GM12872 (cell line): Measurements from ENCODE around the gene FUT7.

Experiments
- CTCF ChIP-seq: IDR thresholded peaks from 3 replicates; pipeline ENCODE4 v1.5.1; 2011; ENCODE audit warnings: low read depth, mild to moderate bottlenecking, low read length, moderate library complexity; ENCODE audit not compliant: insufficient read depth

FUT7 gene

GRCh38 chr9:137076636-137077009, 44.7 kb upstream of the FUT7 start:
- TF ChIP-seq CTCF: no peak

DNA sequence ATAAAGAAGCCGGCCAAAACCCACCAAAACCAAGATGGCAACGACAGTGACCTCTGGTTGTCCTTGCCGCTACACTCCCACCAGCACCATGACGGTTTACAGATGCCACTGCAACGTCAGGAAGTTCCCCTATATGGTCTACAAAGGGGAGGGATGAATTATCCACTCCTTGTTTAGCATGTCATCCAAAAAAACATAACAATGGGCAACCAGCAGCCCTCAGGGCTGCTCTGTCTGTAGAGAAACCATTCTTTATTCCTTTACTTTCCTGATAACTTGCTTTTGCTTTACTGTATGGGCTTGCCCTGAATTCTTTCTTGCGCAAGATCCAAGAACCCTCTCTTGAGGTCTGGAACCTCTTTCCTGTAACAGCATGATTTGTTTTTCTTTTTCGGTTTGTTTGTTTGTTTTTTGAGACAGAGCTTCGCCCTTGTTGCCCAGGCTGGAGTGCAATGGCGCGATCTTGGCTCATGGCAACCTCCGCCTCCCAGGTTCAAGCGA, 43.4 kb upstream of the FUT7 start:
- no peak for TF ChIP-seq CTCF

DNA sequence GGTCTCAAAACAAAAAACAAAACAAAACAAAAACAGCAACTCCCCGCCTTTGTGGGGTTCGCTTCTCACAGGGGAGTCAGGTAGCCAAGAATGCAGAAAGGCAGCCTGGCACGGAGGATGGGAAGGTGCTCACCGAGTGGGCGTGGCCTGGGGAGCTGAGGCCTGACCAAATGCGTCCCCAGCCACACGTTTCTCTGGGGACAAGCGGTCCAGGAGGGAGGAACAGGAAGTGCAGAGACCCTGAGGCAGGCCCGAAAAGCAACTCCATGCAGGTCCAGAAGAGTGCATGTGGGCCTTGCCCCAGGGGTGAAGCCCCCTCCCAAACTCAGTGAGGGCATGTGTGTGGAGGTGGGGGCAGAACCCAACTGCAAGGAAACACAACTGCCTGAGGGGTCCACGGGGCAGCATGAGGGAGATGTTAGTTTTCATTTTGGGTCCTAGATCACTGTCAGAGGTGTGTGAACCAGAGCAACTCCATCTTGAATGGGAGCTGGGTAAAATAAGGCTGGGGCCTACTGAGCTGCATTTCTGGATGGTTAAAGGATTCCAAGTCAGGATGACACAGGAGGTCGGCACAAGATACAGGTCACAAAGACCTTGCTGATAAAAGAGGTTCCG, 42.9 kb upstream of the FUT7 start:
- no peak for TF ChIP-seq CTCF

- no peak for TF ChIP-seq CTCF
These were observed 42.1 kb upstream of the FUT7 start for GRCh38 chr9:137073992-137074399.

DNA sequence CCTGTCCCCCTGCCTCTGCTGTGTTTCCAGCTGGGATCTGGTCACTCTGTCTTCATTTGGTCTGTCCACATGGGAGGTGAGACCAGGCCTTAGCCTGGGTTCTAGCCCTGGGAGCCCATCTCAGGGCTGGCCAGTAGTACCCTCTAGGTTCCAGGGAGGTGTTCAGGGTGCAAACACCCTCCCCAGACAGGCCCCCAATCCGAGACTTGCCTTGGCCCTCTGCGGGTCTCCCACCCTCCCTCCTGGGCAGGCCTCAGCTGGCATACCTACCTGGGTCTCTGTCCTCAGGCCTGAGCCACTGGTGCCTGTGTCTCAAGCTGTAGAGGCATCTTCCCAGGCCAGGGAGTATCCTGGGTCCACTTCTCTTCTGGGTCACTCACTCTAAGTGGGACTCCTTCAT, 39.4 kb upstream of the FUT7 start:
- no peak for TF ChIP-seq CTCF

GRCh38 chr9:137070906-137071275, 39.0 kb upstream of the FUT7 start:
- TF ChIP-seq CTCF: no peak

- no peak for TF ChIP-seq CTCF
These were observed 38.5 kb upstream of the FUT7 start, which contains the start of gene SAPCD2 for GRCh38 chr9:137070201-137070905. Gene SAPCD2, minus strand, starts transcription at chr9:137070557. Its CDS starts 97 bp downstream, at chr9:137070460.
